Measurements from ENCODE around the gene COLGALT1. TPM values are rescaled to one million over a fixed set of nuclear protein-coding genes. Genes with fewer than 3 reads are reported as not detected.

Gene COLGALT1
- total RNA-seq, 1 experiment from 2014 or later: 25.5 TPM

DNA sequence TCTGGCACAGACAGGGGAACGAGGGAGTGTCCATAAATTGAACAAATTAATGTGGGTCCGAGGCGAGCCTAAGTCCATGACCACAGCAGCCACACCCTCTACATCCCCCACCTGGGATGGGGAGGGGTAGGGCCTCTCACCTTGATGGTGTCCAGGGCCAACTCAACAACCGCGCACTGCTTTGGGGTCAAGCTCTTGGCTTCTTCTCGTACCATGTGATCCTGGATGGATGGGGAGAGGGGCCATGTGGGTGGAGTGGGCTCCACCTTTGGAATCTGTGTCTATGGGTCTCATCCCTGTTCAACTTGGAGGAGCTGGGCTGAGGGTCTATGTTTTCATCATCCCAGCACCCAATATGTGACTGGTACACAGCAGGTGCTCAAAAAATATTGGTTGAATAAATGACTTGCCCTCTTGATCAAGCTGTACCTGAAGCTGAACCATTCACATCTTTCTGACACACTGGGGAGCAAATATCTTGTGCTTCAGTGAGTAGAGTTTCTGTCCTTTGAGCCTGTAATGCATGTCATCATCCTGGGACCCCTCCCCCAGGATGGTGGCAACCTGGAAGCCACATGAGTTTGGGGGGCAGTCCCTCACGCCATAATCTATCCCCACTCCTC lies 62.9 kb downstream of the COLGALT1 start:
- Histone ChIP-seq H3K79me2 (ENCODE audit: low read length) (no peaks in the 10 kb centered on the region), H3K4me1 (ENCODE audit: low read length) (no peaks in the 10 kb centered on the region), H3K9ac (ENCODE audit: low read length) (no peak overlapping the region), H3K36me3 (ENCODE audit: insufficient read depth, low read length) (no peaks in the 10 kb centered on the region), H3K9me2 (replicated peaks; ENCODE audit: insufficient read depth, low read length) (no peaks in the 10 kb centered on the region), H2AFZ (ENCODE audit: low read length) (no peak overlapping the region), H3K4me2 (ENCODE audit: low read depth, low read length, poor library complexity, severe bottlenecking) (no peak overlapping the region), H3K4me3 (ENCODE audit: low read length) (no peak overlapping the region), H3K9me3 (ENCODE audit: low read length) (no peaks in the 10 kb centered on the region), H3K27ac (ENCODE audit: low read length) (no peak overlapping the region), H3K27me3 (ENCODE audit: low read length) (no peaks in the 10 kb centered on the region), H4K20me1 (ENCODE audit: insufficient read depth, low read depth, low read length) (no peaks in the 10 kb centered on the region)
- DNase-seq: no peak

GRCh38 chr19:17618936-17619335 lies 63.5 kb downstream of the COLGALT1 start:
- no peaks in the 10 kb centered on the region for H3K36me3 ChIP-seq (ENCODE audit: insufficient read depth, low read length)
- H2AFZ ChIP-seq (ENCODE audit: low read length): no peak overlapping the region
- no peaks in the 10 kb centered on the region for H3K9me3 ChIP-seq (ENCODE audit: low read length)
- no peaks in the 10 kb centered on the region for H4K20me1 ChIP-seq (ENCODE audit: insufficient read depth, low read depth, low read length)
- no peaks in the 10 kb centered on the region for H3K9me2 ChIP-seq (replicated peaks; ENCODE audit: insufficient read depth, low read length)
- H3K4me1 ChIP-seq (ENCODE audit: low read length): no peaks in the 10 kb centered on the region
- no peak overlapping the region for H3K4me3 ChIP-seq (ENCODE audit: low read length)
- no peak overlapping the region for H3K9ac ChIP-seq (ENCODE audit: low read length)
- no peak overlapping the region for H3K4me2 ChIP-seq (ENCODE audit: low read depth, low read length, poor library complexity, severe bottlenecking)
- H3K79me2 ChIP-seq (ENCODE audit: low read length): no peaks in the 10 kb centered on the region
- H3K27me3 ChIP-seq (ENCODE audit: low read length): no peaks in the 10 kb centered on the region
- DNase-seq: no peak
- H3K27ac ChIP-seq (ENCODE audit: low read length): no peak overlapping the region

GRCh38 chr19:17620696-17621095 lies 65.2 kb downstream of the COLGALT1 start:
- Histone ChIP-seq H4K20me1 (ENCODE audit: insufficient read depth, low read depth, low read length) (no peaks in the 10 kb centered on the region), H3K9ac (ENCODE audit: low read length) (no peak overlapping the region), H3K9me3 (ENCODE audit: low read length) (no peaks in the 10 kb centered on the region), H3K27me3 (ENCODE audit: low read length) (no peaks in the 10 kb centered on the region), H3K79me2 (ENCODE audit: low read length) (no peaks in the 10 kb centered on the region), H3K36me3 (ENCODE audit: insufficient read depth, low read length) (no peaks in the 10 kb centered on the region), H3K9me2 (replicated peaks; ENCODE audit: insufficient read depth, low read length) (no peaks in the 10 kb centered on the region), H3K4me1 (ENCODE audit: low read length) (no peaks in the 10 kb centered on the region), H3K4me3 (ENCODE audit: low read length) (no peak overlapping the region), H3K4me2 (ENCODE audit: low read depth, low read length, poor library complexity, severe bottlenecking) (no peak overlapping the region), H3K27ac (ENCODE audit: low read length) (no peak overlapping the region), H2AFZ (ENCODE audit: low read length) (no peak overlapping the region)
- DNase-seq: no peak

DNA sequence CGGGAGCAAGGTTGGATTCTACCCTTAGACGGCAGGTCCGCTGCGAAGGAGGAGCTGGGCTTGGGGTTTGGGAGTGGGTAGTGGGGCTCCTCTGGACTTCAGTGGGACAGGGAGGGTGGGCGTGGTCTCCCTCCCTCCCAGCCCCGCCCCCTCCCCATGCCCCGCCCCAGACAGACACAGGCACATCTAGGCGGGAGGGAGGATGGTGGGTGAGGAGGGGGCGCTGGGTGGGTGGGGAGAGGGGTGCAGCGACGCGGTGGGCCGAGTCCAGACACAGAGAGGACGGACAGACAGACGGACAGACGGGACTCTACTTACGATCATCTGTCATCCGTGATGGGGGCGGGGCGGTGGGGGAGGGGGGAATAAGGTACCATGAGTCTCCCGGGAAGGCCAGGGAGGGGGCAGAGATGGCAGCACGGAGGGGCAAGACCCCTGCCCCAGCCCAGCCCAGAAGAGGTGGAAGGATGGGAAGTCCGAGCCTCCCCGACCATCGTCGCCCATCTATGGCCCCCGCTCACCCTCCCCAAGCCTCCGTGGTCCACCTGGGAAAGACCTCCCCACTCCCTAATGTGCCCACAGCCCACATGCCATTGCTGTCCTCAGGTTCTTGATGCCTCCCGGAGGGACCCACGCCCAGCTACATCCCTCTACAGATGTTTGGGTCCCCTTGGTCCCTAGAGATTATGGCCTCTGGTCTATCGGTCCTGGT lies 67.9 kb downstream of the COLGALT1 start:
- no peak overlapping the region for H2AFZ ChIP-seq (ENCODE audit: low read length)
- no peak overlapping the region for H3K27ac ChIP-seq (ENCODE audit: low read length)
- H4K20me1 ChIP-seq (ENCODE audit: insufficient read depth, low read depth, low read length): no peaks in the 10 kb centered on the region
- no peaks in the 10 kb centered on the region for H3K9me3 ChIP-seq (ENCODE audit: low read length)
- DNase-seq: no peak
- H3K4me1 ChIP-seq (ENCODE audit: low read length): no peaks in the 10 kb centered on the region
- H3K9me2 ChIP-seq (replicated peaks; ENCODE audit: insufficient read depth, low read length): no peaks in the 10 kb centered on the region
- H3K4me3 ChIP-seq (ENCODE audit: low read length): no peak overlapping the region
- H3K27me3 ChIP-seq (ENCODE audit: low read length): no peaks in the 10 kb centered on the region
- H3K36me3 ChIP-seq (ENCODE audit: insufficient read depth, low read length): no peaks in the 10 kb centered on the region
- H3K79me2 ChIP-seq (ENCODE audit: low read length): no peaks in the 10 kb centered on the region
- H3K4me2 ChIP-seq (ENCODE audit: low read depth, low read length, poor library complexity, severe bottlenecking): no peak overlapping the region
- no peak overlapping the region for H3K9ac ChIP-seq (ENCODE audit: low read length)

- H3K4me1 ChIP-seq (ENCODE audit: low read length): no peaks in the 10 kb centered on the region
- H3K27ac ChIP-seq (ENCODE audit: low read length): no peak overlapping the region
- no peaks in the 10 kb centered on the region for H3K79me2 ChIP-seq (ENCODE audit: low read length)
- no peak overlapping the region for H3K9ac ChIP-seq (ENCODE audit: low read length)
- H2AFZ ChIP-seq (ENCODE audit: low read length): no peak overlapping the region
- H3K9me3 ChIP-seq (ENCODE audit: low read length): no peaks in the 10 kb centered on the region
- H3K4me3 ChIP-seq (ENCODE audit: low read length): no peak overlapping the region
- no peak overlapping the region for H3K4me2 ChIP-seq (ENCODE audit: low read depth, low read length, poor library complexity, severe bottlenecking)
- H3K27me3 ChIP-seq (ENCODE audit: low read length): no peaks in the 10 kb centered on the region
- no peaks in the 10 kb centered on the region for H4K20me1 ChIP-seq (ENCODE audit: insufficient read depth, low read depth, low read length)
- no peaks in the 10 kb centered on the region for H3K36me3 ChIP-seq (ENCODE audit: insufficient read depth, low read length)
- no peaks in the 10 kb centered on the region for H3K9me2 ChIP-seq (replicated peaks; ENCODE audit: insufficient read depth, low read length)
- DNase-seq: no peak
Observed at GRCh38 chr19:17624314-17624991, 69.0 kb downstream of the COLGALT1 start.

DNA sequence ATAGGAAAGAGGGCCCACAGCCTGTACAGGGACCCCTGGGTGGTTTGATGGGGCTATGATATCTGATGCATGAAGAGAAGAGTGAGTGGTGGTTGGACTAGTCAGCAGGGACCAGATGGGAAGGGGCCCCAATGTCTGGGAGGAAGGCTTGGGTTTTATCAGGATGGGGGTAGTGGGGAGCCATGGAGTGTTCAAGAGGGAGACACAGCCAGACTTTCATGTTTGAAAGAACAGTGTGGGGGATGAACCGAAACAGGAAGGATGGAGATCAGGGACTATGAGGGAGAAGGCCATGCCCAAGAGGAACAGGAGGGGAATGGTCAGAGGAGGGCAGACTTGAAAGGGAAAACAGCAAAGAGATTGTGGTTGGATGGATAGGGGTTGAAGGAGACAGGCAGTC lies 69.6 kb downstream of the COLGALT1 start:
- Histone ChIP-seq H3K4me2 (ENCODE audit: low read depth, low read length, poor library complexity, severe bottlenecking) (no peak overlapping the region), H3K27me3 (ENCODE audit: low read length) (no peaks in the 10 kb centered on the region), H2AFZ (ENCODE audit: low read length) (no peak overlapping the region), H3K79me2 (ENCODE audit: low read length) (no peaks in the 10 kb centered on the region), H3K9ac (ENCODE audit: low read length) (no peak overlapping the region), H3K27ac (ENCODE audit: low read length) (no peak overlapping the region), H3K9me2 (replicated peaks; ENCODE audit: insufficient read depth, low read length) (no peaks in the 10 kb centered on the region), H3K36me3 (ENCODE audit: insufficient read depth, low read length) (no peaks in the 10 kb centered on the region), H3K9me3 (ENCODE audit: low read length) (no peaks in the 10 kb centered on the region), H3K4me1 (ENCODE audit: low read length) (no peaks in the 10 kb centered on the region), H4K20me1 (ENCODE audit: insufficient read depth, low read depth, low read length) (no peaks in the 10 kb centered on the region), H3K4me3 (ENCODE audit: low read length) (no peak overlapping the region)
- DNase-seq: no peak

- H2AFZ ChIP-seq (ENCODE audit: low read length): no peak overlapping the region
- no peak overlapping the region for H3K27ac ChIP-seq (ENCODE audit: low read length)
- no peaks in the 10 kb centered on the region for H3K79me2 ChIP-seq (ENCODE audit: low read length)
- H3K9me3 ChIP-seq (ENCODE audit: low read length): no peaks in the 10 kb centered on the region
- H3K36me3 ChIP-seq (ENCODE audit: insufficient read depth, low read length): no peaks in the 10 kb centered on the region
- H4K20me1 ChIP-seq (ENCODE audit: insufficient read depth, low read depth, low read length): no peaks in the 10 kb centered on the region
- no peaks in the 10 kb centered on the region for H3K4me1 ChIP-seq (ENCODE audit: low read length)
- no peak for DNase-seq
- no peak overlapping the region for H3K4me3 ChIP-seq (ENCODE audit: low read length)
- H3K4me2 ChIP-seq (ENCODE audit: low read depth, low read length, poor library complexity, severe bottlenecking): no peak overlapping the region
- H3K9ac ChIP-seq (ENCODE audit: low read length): no peak overlapping the region
- H3K27me3 ChIP-seq (ENCODE audit: low read length): no peaks in the 10 kb centered on the region
- no peaks in the 10 kb centered on the region for H3K9me2 ChIP-seq (replicated peaks; ENCODE audit: insufficient read depth, low read length)
Observed at GRCh38 chr19:17625980-17626379, 70.5 kb downstream of the COLGALT1 start.

DNA sequence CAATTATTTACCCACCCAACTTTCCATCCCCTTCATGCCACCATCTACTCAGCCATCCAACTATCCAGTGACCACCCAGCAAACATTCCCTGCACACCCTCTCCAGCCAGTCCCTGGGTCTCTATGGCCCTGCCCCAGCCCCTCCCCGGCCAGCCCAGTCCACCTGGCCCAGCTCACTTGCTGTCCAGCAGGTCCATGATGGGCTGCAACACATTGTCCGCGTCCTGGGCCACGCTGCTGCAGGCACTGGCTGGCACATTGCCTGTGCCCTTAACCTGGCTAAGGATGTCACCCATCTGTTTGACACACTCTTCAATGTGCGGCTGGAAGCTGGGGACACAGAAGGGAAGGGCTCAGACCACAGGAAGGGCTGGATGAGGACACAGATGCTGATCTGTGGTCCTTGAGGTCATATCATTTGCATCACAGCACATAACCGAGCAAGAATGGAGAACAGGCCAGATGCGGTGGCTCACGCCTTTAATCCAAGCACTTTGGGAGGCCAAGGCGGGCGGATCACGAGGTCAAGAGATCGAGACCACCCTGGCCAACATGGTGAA lies 71.1 kb downstream of the COLGALT1 start:
- H3K9ac ChIP-seq (ENCODE audit: low read length): no peak overlapping the region
- no peak overlapping the region for H2AFZ ChIP-seq (ENCODE audit: low read length)
- no peaks in the 10 kb centered on the region for H3K27me3 ChIP-seq (ENCODE audit: low read length)
- H3K4me1 ChIP-seq (ENCODE audit: low read length): no peaks in the 10 kb centered on the region
- no peaks in the 10 kb centered on the region for H3K9me2 ChIP-seq (replicated peaks; ENCODE audit: insufficient read depth, low read length)
- no peak overlapping the region for H3K27ac ChIP-seq (ENCODE audit: low read length)
- no peaks in the 10 kb centered on the region for H3K9me3 ChIP-seq (ENCODE audit: low read length)
- H3K4me3 ChIP-seq (ENCODE audit: low read length): no peak overlapping the region
- no peaks in the 10 kb centered on the region for H3K79me2 ChIP-seq (ENCODE audit: low read length)
- H3K36me3 ChIP-seq (ENCODE audit: insufficient read depth, low read length): no peaks in the 10 kb centered on the region
- H3K4me2 ChIP-seq (ENCODE audit: low read depth, low read length, poor library complexity, severe bottlenecking): no peak overlapping the region
- no peaks in the 10 kb centered on the region for H4K20me1 ChIP-seq (ENCODE audit: insufficient read depth, low read depth, low read length)
- no peak for DNase-seq

Data from Karpas-422 (cell line).